ENCODE measurements around the gene DPYSL3.

Gene DPYSL3

DNA sequence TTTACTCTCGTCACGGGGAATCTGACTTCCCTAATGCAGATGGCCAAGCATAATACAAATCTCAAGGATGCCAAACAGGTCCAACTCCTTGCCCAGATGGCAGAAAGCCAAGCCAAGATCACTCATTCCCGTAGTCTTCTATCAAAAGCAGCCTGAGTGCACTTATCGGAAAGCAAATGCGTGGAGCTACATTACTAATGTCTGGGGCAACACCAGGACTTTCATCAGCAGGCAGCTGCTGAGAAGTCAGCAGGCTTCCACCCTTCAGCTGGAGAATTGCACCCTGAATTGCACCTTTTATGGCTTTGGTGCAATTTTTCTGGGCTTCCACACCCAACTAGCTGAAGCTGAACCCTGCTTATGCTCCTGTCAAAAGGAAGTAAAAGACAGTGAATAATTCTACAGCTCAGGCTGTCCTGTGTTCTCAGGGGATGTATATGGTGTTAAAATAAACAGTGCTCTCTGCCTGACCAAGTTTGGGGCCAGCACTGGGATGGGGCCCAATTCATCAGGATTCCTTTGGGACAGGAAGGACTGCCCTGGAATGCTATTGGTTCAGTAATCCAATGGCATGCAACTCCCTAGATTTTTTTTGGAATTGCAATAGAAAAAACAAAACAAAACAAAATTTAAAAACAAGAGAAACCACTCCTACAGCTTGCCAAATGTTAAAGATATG lies 92.6 kb downstream of the DPYSL3 start:
- H3K36me3 ChIP-seq (ENCODE audit: control insufficient read depth, insufficient read depth, low read length), result no peaks in the 10 kb centered on the region
- no CpG with 5 or more reads among the region's 5 CpGs for WGBS (ENCODE audit: extremely low coverage, insufficient coverage, low lambda C conversion rate)

DNA sequence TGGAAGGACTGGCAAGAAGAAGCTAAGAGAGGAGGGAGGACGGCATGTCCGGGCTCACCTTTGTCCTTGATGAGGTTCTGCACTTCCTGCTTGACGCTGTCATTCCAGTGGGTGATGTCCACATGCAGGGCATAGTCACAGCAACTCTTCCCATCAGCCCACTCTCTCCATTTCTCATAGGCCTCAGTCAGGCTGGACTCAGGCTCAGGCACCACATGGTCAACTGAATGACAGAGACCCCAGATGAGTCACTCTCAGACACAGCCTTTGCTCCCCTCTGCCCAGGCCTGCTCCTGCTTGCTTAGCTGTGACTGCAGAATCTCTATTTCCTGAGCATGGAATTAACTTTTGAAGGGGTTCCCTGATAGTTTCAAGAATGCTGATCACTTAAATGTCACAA lies 94.2 kb downstream of the DPYSL3 start:
- Histone ChIP-seq H3K4me2 (ENCODE audit: low read length) (no peak overlapping the region), H3K27ac (ENCODE audit: low read depth, low read length) (no peak overlapping the region), H3K18ac (ENCODE audit: low read length) (no peak overlapping the region), H2BK15ac (replicated peaks; ENCODE audit: low read depth) (no peak overlapping the region), H2BK120ac (ENCODE audit: low read depth, low read length) (no peak overlapping the region), H4K8ac (ENCODE audit: low read depth, low read length) (no peak overlapping the region), H2AK5ac (ENCODE audit: low read length) (no peak overlapping the region), H3K4ac (ENCODE audit: low read depth, low read length) (no peak overlapping the region), H3K4me3 (ENCODE audit: low read length) (no peak overlapping the region), H3K79me2 (ENCODE audit: control insufficient read depth, insufficient read depth, low read length) (no peaks in the 10 kb centered on the region), H3K36me3 (ENCODE audit: control insufficient read depth, insufficient read depth, low read length) (no peaks in the 10 kb centered on the region), H2BK5ac (ENCODE audit: low read length) (no peak overlapping the region), H3K79me1 (ENCODE audit: low read length) (no peaks in the 10 kb centered on the region), H3K4me1 (ENCODE audit: control insufficient read depth, low read depth, low read length) (no peaks in the 10 kb centered on the region), H3K27me3 (ENCODE audit: insufficient read depth, low read length, poor library complexity) (no peaks in the 10 kb centered on the region), H3K23ac (ENCODE audit: low read length) (no peak overlapping the region), H4K5ac (ENCODE audit: low read length) (no peak overlapping the region), H3K56ac (ENCODE audit: low read length) (no peak overlapping the region), H3K9ac (ENCODE audit: low read length) (no peak overlapping the region)
- no peak for DNase-seq
- WGBS (ENCODE audit: extremely low coverage, insufficient coverage, low lambda C conversion rate), result no CpG with 5 or more reads among the region's 3 CpGs

More for the DNA sequence above, 92.6 kb downstream of the DPYSL3 start:
- Histone ChIP-seq H3K27me3 (ENCODE audit: insufficient read depth, low read length, poor library complexity) (no peaks in the 10 kb centered on the region), H3K79me1 (ENCODE audit: low read length) (no peaks in the 10 kb centered on the region), H2BK120ac (ENCODE audit: low read depth, low read length) (no peak overlapping the region), H3K4ac (ENCODE audit: low read depth, low read length) (no peak overlapping the region), H2BK5ac (ENCODE audit: low read length) (no peak overlapping the region), H3K79me2 (ENCODE audit: control insufficient read depth, insufficient read depth, low read length) (no peaks in the 10 kb centered on the region), H3K56ac (ENCODE audit: low read length) (no peak overlapping the region), H3K27ac (ENCODE audit: low read depth, low read length) (no peak overlapping the region), H4K8ac (ENCODE audit: low read depth, low read length) (no peak overlapping the region), H3K18ac (ENCODE audit: low read length) (no peak overlapping the region), H3K4me2 (ENCODE audit: low read length) (no peak overlapping the region), H3K4me3 (ENCODE audit: low read length) (no peak overlapping the region), H3K23ac (ENCODE audit: low read length) (no peak overlapping the region), H2AK5ac (ENCODE audit: low read length) (no peak overlapping the region), H3K4me1 (ENCODE audit: control insufficient read depth, low read depth, low read length) (no peaks in the 10 kb centered on the region), H4K5ac (ENCODE audit: low read length) (no peak overlapping the region), H3K9ac (ENCODE audit: low read length) (no peak overlapping the region), H2BK15ac (replicated peaks; ENCODE audit: low read depth) (no peak overlapping the region)
- DNase-seq, result no peak

DNA sequence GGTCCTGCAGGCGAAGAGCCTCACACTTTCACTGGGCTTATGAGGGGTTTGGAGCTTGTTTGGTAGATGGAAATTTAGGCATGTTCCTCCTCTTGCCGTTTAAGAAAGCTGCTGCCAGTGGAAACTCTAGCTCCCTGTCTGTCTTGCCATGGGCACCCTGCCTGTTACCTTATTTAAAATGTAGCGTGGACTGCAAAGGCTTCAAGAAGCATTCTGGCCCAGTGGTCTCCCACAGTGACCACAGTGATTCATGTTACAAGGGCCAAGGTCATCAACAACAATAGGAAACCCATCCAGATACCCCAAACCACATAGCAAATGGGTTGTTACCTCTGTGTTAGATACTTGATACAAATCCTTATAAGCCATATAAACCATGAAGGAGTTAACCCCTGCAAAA lies 96.6 kb downstream of the DPYSL3 start:
- H3K27me3 ChIP-seq (ENCODE audit: insufficient read depth, low read length, poor library complexity), result no peaks in the 10 kb centered on the region
- no peak overlapping the region for H2BK15ac ChIP-seq (replicated peaks; ENCODE audit: low read depth)
- H3K36me3 ChIP-seq (ENCODE audit: control insufficient read depth, insufficient read depth, low read length), result no peaks in the 10 kb centered on the region
- no peak overlapping the region for H3K23ac ChIP-seq (ENCODE audit: low read length)
- H3K79me1 ChIP-seq (ENCODE audit: low read length), result no peaks in the 10 kb centered on the region
- H3K9ac ChIP-seq (ENCODE audit: low read length), result no peak overlapping the region
- H2BK5ac ChIP-seq (ENCODE audit: low read length), result no peak overlapping the region
- H3K4me3 ChIP-seq (ENCODE audit: low read length), result no peak overlapping the region
- H4K5ac ChIP-seq (ENCODE audit: low read length), result no peak overlapping the region
- no CpG with 5 or more reads among the region's 3 CpGs for WGBS (ENCODE audit: extremely low coverage, insufficient coverage, low lambda C conversion rate)
- H2BK120ac ChIP-seq (ENCODE audit: low read depth, low read length), result no peak overlapping the region
- H3K27ac ChIP-seq (ENCODE audit: low read depth, low read length), result no peak overlapping the region
- H3K4me1 ChIP-seq (ENCODE audit: control insufficient read depth, low read depth, low read length), result peaks cover 2% of the 10 kb centered on the region
- no peak overlapping the region for H2AK5ac ChIP-seq (ENCODE audit: low read length)
- DNase-seq, result no peak
- no peaks in the 10 kb centered on the region for H3K79me2 ChIP-seq (ENCODE audit: control insufficient read depth, insufficient read depth, low read length)
- H3K18ac ChIP-seq (ENCODE audit: low read length), result no peak overlapping the region
- no peak overlapping the region for H3K4me2 ChIP-seq (ENCODE audit: low read length)
- no peak overlapping the region for H3K56ac ChIP-seq (ENCODE audit: low read length)
- no peak overlapping the region for H3K4ac ChIP-seq (ENCODE audit: low read depth, low read length)
- no peak overlapping the region for H4K8ac ChIP-seq (ENCODE audit: low read depth, low read length)

DNA sequence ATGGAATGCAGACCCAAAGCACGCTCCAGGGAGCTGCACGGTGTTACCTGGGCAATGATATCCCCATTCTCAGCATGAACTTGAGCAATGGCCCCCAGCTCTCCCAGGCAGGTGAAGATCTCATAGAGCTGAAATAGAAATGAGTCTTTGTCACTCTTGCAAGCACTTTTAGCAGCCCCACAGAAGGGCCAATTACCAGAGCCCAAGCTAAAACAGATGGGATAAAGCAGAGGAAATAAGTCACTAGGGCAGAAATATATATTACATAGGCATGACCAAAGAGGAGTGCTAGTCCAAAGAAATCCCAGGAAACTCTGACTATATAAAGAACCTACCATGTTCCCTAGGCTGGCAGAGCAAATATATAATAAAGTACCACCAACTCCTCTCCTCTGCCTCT lies 97.3 kb downstream of the DPYSL3 start:
- Histone ChIP-seq H3K18ac (ENCODE audit: low read length) (no peak overlapping the region), H3K36me3 (ENCODE audit: control insufficient read depth, insufficient read depth, low read length) (no peaks in the 10 kb centered on the region), H2BK15ac (replicated peaks; ENCODE audit: low read depth) (no peak overlapping the region), H3K4me2 (ENCODE audit: low read length) (no peak overlapping the region), H4K5ac (ENCODE audit: low read length) (no peak overlapping the region), H2AK5ac (ENCODE audit: low read length) (no peak overlapping the region), H4K8ac (ENCODE audit: low read depth, low read length) (no peak overlapping the region), H3K4me3 (ENCODE audit: low read length) (no peak overlapping the region), H3K56ac (ENCODE audit: low read length) (no peak overlapping the region), H3K79me2 (ENCODE audit: control insufficient read depth, insufficient read depth, low read length) (no peaks in the 10 kb centered on the region), H3K27ac (ENCODE audit: low read depth, low read length) (no peak overlapping the region), H3K23ac (ENCODE audit: low read length) (no peak overlapping the region), H2BK120ac (ENCODE audit: low read depth, low read length) (no peak overlapping the region), H3K9ac (ENCODE audit: low read length) (no peak overlapping the region), H3K27me3 (ENCODE audit: insufficient read depth, low read length, poor library complexity) (no peaks in the 10 kb centered on the region), H3K79me1 (ENCODE audit: low read length) (no peaks in the 10 kb centered on the region), H2BK5ac (ENCODE audit: low read length) (no peak overlapping the region), H3K4ac (ENCODE audit: low read depth, low read length) (no peak overlapping the region), H3K4me1 (ENCODE audit: control insufficient read depth, low read depth, low read length) (peaks cover 3% of the 10 kb centered on the region)
- no peak for DNase-seq
- no CpG with 5 or more reads among the region's 2 CpGs for whole genome bisulfite sequencing (ENCODE audit: extremely low coverage, insufficient coverage, low lambda C conversion rate)

DNA sequence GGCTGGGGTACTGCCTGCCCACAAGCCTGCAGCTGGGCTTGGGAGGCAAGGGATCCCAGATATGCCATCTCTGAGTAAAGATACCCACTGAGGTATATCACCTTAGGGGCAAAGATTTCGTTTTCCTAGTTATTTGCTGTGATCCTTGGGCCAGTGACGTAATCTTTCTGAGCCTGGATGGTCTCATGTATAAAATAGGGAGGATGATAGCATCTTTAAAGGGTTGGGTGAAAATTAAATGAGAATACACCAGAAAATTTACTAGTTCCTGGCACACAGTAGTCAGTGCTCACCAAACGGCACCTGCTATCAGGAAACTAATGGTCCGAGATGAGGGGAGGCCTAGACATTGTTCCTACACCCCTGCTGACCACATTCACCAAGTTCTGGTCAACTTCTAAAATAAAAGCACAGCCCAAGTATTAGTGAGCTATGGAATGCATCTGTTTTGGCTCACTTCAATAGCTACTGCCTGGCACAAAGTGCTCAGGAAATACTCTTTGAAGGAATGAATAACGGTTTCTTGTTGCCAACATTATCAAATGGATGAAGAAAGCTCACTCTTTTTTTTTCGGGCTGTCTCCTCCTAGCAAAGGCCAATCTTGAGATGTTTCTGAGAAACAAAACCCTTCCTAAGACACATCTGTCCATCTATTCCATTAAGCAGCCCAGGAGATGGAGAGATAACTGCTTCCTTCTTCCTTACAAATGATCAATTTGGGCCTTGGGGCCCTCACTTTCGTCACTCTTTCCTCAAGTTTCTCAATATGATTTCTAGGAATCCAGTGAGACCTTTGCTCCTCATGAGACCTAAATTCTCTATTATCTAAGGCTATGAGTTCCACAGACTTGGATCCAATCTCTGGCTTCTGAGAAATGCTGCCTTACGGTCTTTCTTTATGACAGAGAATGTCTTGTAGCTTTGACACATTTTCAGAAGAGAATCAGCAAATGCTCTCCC lies 98.2 kb downstream of the DPYSL3 start:
- H3K27me3 ChIP-seq (ENCODE audit: insufficient read depth, low read length, poor library complexity), result no peaks in the 10 kb centered on the region
- peaks cover 6% of the 10 kb centered on the region for H3K4me1 ChIP-seq (ENCODE audit: control insufficient read depth, low read depth, low read length)
- H3K4me2 ChIP-seq (ENCODE audit: low read length), result no peak overlapping the region
- no peak overlapping the region for H4K5ac ChIP-seq (ENCODE audit: low read length)
- H2AK5ac ChIP-seq (ENCODE audit: low read length), result no peak overlapping the region
- no peak overlapping the region for H2BK15ac ChIP-seq (replicated peaks; ENCODE audit: low read depth)
- H4K8ac ChIP-seq (ENCODE audit: low read depth, low read length), result no peak overlapping the region
- H3K4me3 ChIP-seq (ENCODE audit: low read length), result no peak overlapping the region
- no peaks in the 10 kb centered on the region for H3K79me2 ChIP-seq (ENCODE audit: control insufficient read depth, insufficient read depth, low read length)
- no peak for DNase-seq
- no peak overlapping the region for H3K27ac ChIP-seq (ENCODE audit: low read depth, low read length)
- H3K36me3 ChIP-seq (ENCODE audit: control insufficient read depth, insufficient read depth, low read length), result no peaks in the 10 kb centered on the region
- H3K56ac ChIP-seq (ENCODE audit: low read length), result no peak overlapping the region
- no peak overlapping the region for H3K23ac ChIP-seq (ENCODE audit: low read length)
- no peaks in the 10 kb centered on the region for H3K79me1 ChIP-seq (ENCODE audit: low read length)
- H2BK120ac ChIP-seq (ENCODE audit: low read depth, low read length), result no peak overlapping the region
- no peak overlapping the region for H3K4ac ChIP-seq (ENCODE audit: low read depth, low read length)
- no peak overlapping the region for H2BK5ac ChIP-seq (ENCODE audit: low read length)
- no peak overlapping the region for H3K9ac ChIP-seq (ENCODE audit: low read length)
- H3K18ac ChIP-seq (ENCODE audit: low read length), result no peak overlapping the region
- no CpG with 5 or more reads among the region's 8 CpGs for WGBS (ENCODE audit: extremely low coverage, insufficient coverage, low lambda C conversion rate)

Measured in mesendoderm (in vitro differentiated cells).